ENCODE measurements around the gene ANKFN1.

Gene ANKFN1

DNA sequence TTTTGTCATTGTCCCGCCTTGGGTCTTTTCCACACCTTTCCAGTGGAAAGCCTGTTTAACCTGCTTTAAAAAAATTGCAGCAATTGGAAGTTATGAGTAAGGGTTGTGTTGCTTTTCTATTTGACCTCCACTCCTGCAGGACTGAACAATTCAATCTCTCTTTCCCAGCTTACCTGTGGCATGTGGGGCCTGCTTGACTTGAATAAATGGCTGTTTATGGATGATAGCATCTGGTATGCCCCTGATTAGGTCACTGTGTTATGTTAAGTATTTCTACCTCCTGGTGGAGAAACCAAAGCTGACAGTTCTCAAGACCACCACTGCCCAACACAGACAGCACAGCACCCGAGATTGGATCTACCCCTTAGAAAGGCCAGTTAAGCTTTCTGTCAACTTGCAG, 375.4 kb downstream of the ANKFN1 start:
- TF ChIP-seq, protein P1, sequence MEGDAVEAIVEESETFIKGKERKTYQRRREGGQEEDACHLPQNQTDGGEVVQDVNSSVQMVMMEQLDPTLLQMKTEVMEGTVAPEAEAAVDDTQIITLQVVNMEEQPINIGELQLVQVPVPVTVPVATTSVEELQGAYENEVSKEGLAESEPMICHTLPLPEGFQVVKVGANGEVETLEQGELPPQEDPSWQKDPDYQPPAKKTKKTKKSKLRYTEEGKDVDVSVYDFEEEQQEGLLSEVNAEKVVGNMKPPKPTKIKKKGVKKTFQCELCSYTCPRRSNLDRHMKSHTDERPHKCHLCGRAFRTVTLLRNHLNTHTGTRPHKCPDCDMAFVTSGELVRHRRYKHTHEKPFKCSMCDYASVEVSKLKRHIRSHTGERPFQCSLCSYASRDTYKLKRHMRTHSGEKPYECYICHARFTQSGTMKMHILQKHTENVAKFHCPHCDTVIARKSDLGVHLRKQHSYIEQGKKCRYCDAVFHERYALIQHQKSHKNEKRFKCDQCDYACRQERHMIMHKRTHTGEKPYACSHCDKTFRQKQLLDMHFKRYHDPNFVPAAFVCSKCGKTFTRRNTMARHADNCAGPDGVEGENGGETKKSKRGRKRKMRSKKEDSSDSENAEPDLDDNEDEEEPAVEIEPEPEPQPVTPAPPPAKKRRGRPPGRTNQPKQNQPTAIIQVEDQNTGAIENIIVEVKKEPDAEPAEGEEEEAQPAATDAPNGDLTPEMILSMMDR (IDR thresholded peaks at IDR 0.05; ENCODE audit: low read depth, low read length): no peak
- H3K4me3 ChIP-seq (replicated peaks in 1 of 2; ENCODE audit: low read depth in 2 of 2, low read length in 2 of 2): no peak overlapping the region
- no peak for DNase-seq (ENCODE audit: low read depth in 2 of 2)

GRCh38 chr17:56532926-56533325, 379.7 kb downstream of the ANKFN1 start:
- DNase-seq (ENCODE audit: low read depth in 2 of 2): no peak
- TF ChIP-seq, protein P1 (IDR thresholded peaks at IDR 0.05; ENCODE audit: low read depth, low read length): no peak
- H3K4me3 ChIP-seq (replicated peaks in 1 of 2; ENCODE audit: low read depth in 2 of 2, low read length in 2 of 2): no peak overlapping the region

GRCh38 chr17:56536766-56537165, 383.5 kb downstream of the ANKFN1 start:
- TF ChIP-seq, protein P1 (IDR thresholded peaks at IDR 0.05; ENCODE audit: low read depth, low read length): no peak
- H3K4me3 ChIP-seq (replicated peaks in 1 of 2; ENCODE audit: low read depth in 2 of 2, low read length in 2 of 2): no peak overlapping the region
- no peak for DNase-seq (ENCODE audit: low read depth in 2 of 2)

DNA sequence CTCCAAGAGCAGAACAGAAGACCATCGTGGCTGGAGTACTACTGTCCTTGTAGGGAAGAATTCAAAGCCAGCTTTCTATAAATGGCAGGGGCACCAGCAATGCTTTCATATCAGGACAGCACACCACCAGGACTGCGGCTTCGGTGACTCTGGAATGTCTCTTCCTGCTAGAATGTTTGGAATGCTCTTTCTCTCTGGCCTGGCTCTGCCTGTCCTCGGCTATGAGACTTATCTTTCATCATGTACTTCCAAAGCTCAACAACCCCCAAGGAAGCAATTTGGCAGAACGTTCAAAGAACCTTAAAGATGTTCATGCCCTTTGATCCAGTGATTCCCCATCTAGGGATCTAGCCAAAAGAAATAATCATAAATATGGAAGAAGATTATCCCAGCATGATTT, 387.6 kb downstream of the ANKFN1 start:
- TF ChIP-seq, protein P1 (IDR thresholded peaks at IDR 0.05; ENCODE audit: low read depth, low read length): no peak
- H3K4me3 ChIP-seq (replicated peaks in 1 of 2; ENCODE audit: low read depth in 2 of 2, low read length in 2 of 2): no peak overlapping the region
- no peak for DNase-seq (ENCODE audit: low read depth in 2 of 2)

- TF ChIP-seq, protein P1 (IDR thresholded peaks at IDR 0.05; ENCODE audit: low read depth, low read length): no peak
- no peak overlapping the region for H3K4me3 ChIP-seq (replicated peaks in 1 of 2; ENCODE audit: low read depth in 2 of 2, low read length in 2 of 2)
- no peak for DNase-seq (ENCODE audit: low read depth in 2 of 2)
Observed at GRCh38 chr17:56543280-56543679, 390.0 kb downstream of the ANKFN1 start.

DNA sequence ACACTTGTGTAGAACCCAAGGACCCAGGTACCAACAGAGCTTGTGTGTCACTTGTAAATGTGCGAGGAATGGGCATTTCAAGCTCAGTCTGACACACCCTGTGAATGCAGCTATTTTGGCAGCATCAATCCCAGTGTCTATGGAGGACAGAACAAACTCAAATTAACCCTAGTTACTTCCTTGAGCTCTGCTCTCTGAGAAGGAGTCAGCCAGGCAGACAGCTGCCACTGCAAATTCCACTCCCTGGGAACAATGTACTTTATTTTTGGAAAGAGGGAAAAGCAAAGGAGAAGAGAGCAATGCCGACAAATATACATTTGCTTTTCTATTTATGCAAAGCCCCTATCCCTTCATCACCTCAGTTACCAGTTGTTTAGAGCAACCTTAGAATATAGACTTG, 391.8 kb downstream of the ANKFN1 start:
- no peak overlapping the region for H3K4me3 ChIP-seq (replicated peaks in 1 of 2; ENCODE audit: low read depth in 2 of 2, low read length in 2 of 2)

DNA sequence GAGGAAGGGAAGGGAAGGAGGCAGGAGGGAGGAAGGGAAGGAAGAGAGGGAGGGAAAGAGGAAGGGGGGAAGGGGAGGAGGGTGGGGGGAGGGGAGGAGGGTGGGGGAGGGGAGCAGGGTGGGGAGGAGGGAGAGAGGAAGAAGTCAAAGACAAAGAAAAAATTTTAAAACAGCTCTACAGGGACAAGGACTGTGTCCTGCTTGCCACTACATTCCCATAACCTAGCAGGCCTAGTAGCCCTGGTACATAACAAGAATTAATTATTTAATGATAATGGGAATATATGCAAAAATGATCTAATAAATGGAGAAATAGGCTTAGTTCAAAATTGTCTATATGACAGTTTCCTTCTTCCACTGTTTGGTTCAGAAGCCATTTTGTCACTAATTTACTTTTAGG, 392.7 kb downstream of the ANKFN1 start:
- H3K4me3 ChIP-seq (replicated peaks in 1 of 2; ENCODE audit: low read depth in 2 of 2, low read length in 2 of 2): no peak overlapping the region
- no peak for DNase-seq (ENCODE audit: low read depth in 2 of 2)
- TF ChIP-seq, protein P1 (IDR thresholded peaks at IDR 0.05; ENCODE audit: low read depth, low read length): no peak

More for the DNA sequence above, 391.8 kb downstream of the ANKFN1 start:
- TF ChIP-seq, protein P1 (IDR thresholded peaks at IDR 0.05; ENCODE audit: low read depth, low read length): no peak
- DNase-seq (ENCODE audit: low read depth in 2 of 2): no peak
